CD4-positive, alpha-beta T cell treated with Interleukin-17A for 1 hour (primary cell): ENCODE measurements around the gene B4GALT5.
"Not testable (repeated sequence)": the region's sequence is repeated elsewhere in the genome, so short reads cannot be mapped to it uniquely, and the experiment has no call there.

Source experiments
- DNase-seq: peaks from one replicate; pipeline ENCODE4 v3.0.0-alpha.2; 2020

Gene B4GALT5

DNA sequence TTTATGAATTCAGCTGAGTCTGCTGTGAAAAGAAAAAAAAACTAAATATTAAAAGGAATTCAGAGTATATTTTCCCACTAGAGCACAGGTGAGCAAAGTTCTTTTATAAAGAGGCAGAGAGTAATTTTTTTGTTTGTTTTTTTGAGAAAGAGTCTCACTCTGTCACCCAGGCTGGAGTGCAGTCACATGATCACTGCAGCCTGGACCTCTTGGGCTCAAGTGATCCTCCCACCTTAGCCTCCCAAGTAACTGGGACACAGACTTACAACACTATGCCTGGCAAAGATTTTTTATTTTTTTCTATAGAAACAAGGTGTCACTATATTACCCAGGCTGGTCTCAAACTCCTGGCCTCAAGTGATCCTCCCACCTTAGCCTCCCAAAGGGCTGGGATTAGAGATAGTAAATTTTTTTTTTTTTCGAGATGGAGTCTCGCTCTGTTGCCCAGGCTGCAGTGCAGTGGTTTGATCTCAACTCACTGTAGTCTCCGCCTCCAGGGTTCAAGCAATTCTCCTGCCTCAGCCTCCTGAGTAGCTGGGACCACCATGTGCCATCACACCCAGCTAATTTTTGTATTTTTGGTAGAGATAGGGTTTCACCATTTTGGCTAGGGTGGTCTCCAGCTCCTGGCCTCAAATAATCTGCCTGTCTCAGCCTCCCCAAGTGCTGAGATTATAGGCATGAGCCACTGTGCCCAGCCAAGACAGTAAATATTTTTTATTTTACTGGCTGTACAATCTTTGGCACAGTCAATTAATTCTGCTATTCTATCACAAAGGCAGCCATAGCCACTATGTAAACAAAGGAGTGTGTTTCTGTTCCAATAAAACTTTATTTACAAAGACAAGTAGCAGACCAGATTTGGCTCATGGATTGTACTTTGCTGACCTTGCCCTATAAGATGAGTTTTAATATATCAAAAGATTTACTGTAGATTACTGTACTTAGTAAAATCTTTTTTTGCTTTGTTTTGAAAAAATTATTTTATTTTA lies 14.5 kb upstream of the B4GALT5 start:
- DNase-seq: no peak

- DNase-seq: no peak
Measured at GRCh38 chr20:49727478-49727877, 13.8 kb upstream of the B4GALT5 start.

- DNase-seq: no peak
Measured at GRCh38 chr20:49725694-49726093, 12.0 kb upstream of the B4GALT5 start.

- DNase-seq: not testable (repeated sequence)
Measured at GRCh38 chr20:49725224-49725606, 11.5 kb upstream of the B4GALT5 start.

- peak; percentile 42 for DNase-seq
Measured at GRCh38 chr20:49724408-49725223, 10.9 kb upstream of the B4GALT5 start.

GRCh38 chr20:49723758-49724157 lies 10.1 kb upstream of the B4GALT5 start:
- DNase-seq: not testable (repeated sequence)

DNA sequence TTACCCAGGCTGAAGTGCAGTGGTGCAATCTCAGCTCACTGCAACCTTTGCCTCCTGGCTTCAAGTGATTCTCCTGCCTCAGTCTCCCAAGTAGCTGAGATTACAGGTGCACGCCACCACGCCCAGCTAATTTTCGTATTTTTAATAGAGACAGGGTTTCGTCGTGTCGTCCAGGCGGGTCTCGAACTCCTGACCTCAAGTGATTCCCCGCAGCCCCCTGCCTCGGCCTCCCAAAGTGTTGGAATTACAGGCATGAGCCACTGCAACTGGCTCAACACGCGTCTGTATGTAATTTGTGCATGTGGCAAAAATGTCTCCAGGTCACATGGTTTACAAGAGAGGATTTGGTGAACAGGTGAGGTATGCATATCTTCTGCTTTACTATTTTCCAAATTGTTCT lies 7.6 kb upstream of the B4GALT5 start:
- not testable (repeated sequence) for DNase-seq

DNA sequence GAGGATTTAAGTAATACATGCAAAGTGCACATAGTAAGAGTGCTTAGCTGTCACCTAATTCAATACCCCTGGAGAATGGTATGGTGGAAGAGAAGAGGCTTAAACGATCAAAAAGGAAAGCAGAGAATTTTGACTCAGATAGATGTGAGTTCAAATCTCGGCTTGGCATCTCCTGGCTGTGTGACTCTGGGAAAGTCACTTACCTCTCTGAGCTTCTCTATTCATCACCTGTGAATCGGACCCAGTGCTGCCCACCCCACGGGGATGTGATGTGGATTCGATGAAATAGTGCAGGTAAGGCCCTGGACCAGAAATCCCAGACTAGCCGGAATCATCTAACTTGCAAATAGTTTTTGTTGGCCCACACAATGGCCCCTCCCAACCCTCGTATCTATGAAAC lies 1.8 kb upstream of the B4GALT5 start:
- no peak for DNase-seq

GRCh38 chr20:49712996-49713752 lies 504 bp downstream of the B4GALT5 start:
- peak; percentile 39 for DNase-seq

GRCh38 chr20:49712646-49712995 lies 1.1 kb downstream of the B4GALT5 start:
- DNase-seq: no peak

GRCh38 chr20:49712118-49712517 lies 1.6 kb downstream of the B4GALT5 start:
- DNase-seq: no peak

GRCh38 chr20:49711667-49711987 lies 2.1 kb downstream of the B4GALT5 start:
- no peak for DNase-seq

- DNase-seq: no peak
Measured at GRCh38 chr20:49710971-49711666, 2.6 kb downstream of the B4GALT5 start.

- DNase-seq: no peak
Measured at GRCh38 chr20:49707118-49707517, 6.6 kb downstream of the B4GALT5 start.

DNA sequence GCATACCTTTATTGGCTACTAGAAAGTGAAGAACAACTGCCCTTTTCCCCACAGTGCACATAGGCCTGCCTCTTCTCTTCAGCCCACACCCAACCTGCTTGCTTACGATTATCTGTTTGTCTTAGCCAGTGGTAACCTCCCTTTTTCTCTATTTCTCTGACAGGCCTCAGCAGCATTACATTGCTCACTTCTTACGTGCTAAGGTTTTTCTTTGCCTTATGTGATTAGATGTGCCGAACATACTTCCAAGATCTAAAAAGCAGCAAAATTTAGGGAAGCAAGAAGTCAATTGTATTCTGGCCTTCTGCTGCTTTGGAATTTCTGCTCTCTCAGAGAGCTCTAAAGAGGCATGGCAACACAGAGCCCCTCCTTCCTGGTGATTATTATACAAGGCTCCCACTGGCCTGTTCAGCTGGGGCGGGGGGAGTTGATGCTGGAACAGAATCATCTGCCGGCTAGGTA lies 7.0 kb downstream of the B4GALT5 start:
- DNase-seq: no peak

DNA sequence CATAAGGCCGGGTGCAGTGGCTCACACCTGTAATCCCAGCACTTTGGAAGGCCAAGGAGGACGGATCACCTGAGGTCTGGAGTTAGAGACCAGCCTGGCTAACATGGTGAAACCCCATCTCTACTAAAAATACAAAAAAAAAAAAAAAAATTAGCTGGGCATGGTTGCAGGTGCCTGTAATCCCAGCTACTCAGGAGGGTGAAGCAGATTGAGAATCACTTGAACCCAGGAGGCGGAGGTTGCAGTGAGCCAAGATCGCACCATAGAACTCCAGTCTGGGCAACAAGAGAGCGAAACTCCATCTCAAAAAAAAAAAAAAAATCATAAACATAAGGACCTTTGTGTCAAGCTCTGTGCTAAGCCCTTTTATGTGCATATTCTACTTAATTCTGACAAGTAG lies 7.8 kb downstream of the B4GALT5 start:
- not testable (repeated sequence) for DNase-seq

DNA sequence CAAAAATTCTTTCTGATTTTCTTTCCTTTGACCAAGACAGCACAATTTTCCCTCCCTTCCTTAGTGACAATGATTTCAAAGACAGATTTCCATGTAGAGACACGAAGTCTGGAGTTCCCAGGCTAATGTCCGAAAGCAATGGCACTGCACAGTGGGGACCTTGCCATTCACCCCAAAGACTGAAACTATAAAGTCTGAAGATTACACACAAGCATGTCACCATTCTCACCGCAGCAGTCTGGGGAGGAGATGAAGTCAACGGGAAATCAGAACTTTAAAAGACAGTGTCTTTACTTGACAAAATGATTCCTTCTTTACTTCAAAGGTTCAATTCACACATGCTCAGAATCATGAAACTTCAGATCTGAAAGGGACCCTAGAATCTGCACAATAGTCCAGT lies 8.3 kb downstream of the B4GALT5 start:
- no peak for DNase-seq

GRCh38 chr20:49704932-49705336 lies 8.7 kb downstream of the B4GALT5 start:
- no peak for DNase-seq

DNA sequence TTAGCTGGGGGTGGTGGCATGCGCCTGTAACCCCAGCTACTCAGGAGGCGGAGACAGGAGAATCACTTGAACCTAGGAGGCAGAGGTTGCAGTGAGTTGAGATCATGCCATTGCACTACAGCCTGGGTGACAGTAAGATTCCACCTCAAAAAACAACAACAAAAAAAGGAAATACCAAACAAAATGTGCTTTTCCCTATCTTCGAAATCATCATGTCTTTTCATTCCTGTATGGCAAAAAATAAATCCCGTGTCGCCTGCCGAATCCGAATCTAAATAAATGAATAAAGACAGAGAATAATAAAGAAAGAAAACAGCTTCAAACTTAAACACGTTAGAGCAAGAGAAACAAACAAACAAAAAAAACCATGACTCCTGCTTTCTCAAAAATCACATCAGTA lies 11.8 kb downstream of the B4GALT5 start:
- no peak for DNase-seq

- no peak for DNase-seq
Measured at GRCh38 chr20:49701241-49701790, 12.4 kb downstream of the B4GALT5 start.

- DNase-seq: no peak
Measured at GRCh38 chr20:49700411-49701185, 13.1 kb downstream of the B4GALT5 start.
